ENCODE results near the gene CAMTA1.
"Not testable (repeated sequence)": the region's sequence is repeated elsewhere in the genome, so short reads cannot be mapped to it uniquely, and the experiment has no call there.

Gene CAMTA1, protein sequence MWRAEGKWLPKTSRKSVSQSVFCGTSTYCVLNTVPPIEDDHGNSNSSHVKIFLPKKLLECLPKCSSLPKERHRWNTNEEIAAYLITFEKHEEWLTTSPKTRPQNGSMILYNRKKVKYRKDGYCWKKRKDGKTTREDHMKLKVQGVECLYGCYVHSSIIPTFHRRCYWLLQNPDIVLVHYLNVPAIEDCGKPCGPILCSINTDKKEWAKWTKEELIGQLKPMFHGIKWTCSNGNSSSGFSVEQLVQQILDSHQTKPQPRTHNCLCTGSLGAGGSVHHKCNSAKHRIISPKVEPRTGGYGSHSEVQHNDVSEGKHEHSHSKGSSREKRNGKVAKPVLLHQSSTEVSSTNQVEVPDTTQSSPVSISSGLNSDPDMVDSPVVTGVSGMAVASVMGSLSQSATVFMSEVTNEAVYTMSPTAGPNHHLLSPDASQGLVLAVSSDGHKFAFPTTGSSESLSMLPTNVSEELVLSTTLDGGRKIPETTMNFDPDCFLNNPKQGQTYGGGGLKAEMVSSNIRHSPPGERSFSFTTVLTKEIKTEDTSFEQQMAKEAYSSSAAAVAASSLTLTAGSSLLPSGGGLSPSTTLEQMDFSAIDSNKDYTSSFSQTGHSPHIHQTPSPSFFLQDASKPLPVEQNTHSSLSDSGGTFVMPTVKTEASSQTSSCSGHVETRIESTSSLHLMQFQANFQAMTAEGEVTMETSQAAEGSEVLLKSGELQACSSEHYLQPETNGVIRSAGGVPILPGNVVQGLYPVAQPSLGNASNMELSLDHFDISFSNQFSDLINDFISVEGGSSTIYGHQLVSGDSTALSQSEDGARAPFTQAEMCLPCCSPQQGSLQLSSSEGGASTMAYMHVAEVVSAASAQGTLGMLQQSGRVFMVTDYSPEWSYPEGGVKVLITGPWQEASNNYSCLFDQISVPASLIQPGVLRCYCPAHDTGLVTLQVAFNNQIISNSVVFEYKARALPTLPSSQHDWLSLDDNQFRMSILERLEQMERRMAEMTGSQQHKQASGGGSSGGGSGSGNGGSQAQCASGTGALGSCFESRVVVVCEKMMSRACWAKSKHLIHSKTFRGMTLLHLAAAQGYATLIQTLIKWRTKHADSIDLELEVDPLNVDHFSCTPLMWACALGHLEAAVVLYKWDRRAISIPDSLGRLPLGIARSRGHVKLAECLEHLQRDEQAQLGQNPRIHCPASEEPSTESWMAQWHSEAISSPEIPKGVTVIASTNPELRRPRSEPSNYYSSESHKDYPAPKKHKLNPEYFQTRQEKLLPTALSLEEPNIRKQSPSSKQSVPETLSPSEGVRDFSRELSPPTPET (N-terminal part only)

DNA sequence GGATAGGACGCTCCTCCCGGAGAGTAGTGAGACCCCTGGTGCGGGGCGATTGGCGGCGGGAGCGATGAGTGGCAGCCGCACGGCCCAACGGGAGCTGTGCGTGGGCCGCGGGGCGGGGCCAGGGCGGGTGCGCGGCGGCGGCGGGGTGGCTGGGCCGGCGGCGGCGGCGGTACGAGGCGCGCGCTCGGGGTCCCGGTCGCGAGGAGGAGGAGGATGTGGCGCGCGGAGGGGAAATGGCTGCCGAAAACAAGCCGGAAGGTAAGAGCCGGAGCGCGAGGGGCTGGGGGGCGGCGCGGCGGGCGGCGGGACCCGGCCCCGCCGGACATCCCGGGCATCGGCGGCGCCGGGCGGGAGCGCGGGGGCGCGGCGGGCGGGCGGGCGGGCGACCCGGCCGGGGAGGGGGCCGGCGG lies at the start of gene CAMTA1:
CAMTA1 (plus strand) TSS at position 137 of the 410 bp plus-strand sequence; CDS start at position 214, 77 bp downstream.
- no peak for DNase-seq

DNA sequence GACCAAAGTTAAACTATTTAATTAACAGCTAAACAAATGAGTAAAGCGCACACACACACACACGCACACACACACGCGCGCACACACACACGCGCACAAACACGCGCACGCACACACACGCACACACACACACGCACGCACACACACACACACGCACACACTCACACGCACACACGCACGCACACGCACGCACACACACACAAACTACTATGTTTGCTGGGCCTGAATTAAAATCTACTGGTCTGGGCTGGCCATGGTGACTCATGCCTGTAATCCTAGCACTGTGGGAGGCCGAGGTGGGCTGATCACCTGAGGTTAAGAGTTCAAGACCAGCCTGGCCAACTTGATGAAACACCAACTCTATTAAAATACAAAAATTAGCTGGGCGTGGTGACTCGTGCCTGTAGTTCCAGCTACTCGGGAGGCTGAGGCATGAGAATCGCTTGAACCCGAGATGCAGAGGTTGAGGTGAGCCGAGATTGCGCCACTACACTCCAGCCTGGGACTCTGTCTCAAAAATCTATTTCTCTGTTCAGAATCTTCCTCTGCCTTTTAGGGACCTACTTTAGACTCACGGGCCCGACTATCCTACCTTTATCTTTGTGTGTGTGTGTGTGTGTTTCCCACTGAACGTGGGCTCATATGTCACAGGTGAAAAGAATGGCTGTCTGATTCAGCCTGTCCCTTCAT lies 46.1 kb upstream of the CAMTA1 start:
- DNase-seq = no peak

DNA sequence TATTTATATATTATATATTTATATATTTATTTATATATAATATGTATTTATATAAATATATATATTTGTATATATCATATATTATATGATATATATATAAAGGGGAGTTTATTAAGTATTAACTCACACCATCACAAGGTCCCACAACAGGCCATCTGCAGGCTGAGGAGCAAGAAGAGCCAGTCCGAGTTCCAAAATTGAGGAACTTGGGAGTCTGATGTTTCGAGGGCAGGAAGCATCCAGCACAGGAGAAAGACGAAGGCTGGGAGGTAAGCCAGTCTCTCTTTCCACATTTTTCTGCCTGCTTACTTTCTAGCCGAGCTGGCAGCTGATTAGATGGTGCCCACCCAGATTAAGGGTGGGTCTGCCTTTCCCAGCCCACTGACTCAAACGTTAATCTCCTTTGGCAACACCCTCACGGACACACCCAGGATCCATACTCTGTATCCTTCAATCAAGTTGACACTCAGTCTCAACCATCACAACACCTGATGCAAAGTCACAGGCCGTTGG lies 42.5 kb upstream of the CAMTA1 start:
- not testable (repeated sequence) for DNase-seq

GRCh38 chr1:6743189-6744101 lies 41.8 kb upstream of the CAMTA1 start:
- DNase-seq = peak; percentile 86

- DNase-seq = no peak
Observed at GRCh38 chr1:6745073-6745472, 40.2 kb upstream of the CAMTA1 start.

DNA sequence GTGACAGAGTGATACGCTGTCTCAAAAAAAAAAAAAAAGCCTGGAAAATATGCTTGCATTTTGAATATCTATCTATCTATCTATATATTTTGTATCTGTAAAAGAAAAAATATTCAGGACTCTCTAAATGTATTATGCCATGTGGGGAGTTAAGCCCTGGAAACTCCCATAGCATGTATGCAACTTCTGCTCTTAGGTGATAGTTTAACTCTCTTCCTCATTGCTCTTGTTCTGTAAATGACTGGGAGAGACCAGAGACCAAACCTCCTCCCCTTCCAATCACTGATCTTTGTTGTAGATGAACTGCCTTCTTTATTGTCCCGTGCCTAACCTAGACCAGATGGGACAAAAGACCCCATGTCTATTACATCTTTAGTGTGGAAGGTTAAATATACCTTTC lies 37.6 kb upstream of the CAMTA1 start:
- no peak for DNase-seq

- DNase-seq = no peak
Observed at GRCh38 chr1:6750490-6750889, 34.8 kb upstream of the CAMTA1 start.

GRCh38 chr1:6753320-6754140 lies 31.7 kb upstream of the CAMTA1 start:
- DNase-seq = no peak

- DNase-seq = no peak
Observed at GRCh38 chr1:6756457-6756856, 28.8 kb upstream of the CAMTA1 start.

DNA sequence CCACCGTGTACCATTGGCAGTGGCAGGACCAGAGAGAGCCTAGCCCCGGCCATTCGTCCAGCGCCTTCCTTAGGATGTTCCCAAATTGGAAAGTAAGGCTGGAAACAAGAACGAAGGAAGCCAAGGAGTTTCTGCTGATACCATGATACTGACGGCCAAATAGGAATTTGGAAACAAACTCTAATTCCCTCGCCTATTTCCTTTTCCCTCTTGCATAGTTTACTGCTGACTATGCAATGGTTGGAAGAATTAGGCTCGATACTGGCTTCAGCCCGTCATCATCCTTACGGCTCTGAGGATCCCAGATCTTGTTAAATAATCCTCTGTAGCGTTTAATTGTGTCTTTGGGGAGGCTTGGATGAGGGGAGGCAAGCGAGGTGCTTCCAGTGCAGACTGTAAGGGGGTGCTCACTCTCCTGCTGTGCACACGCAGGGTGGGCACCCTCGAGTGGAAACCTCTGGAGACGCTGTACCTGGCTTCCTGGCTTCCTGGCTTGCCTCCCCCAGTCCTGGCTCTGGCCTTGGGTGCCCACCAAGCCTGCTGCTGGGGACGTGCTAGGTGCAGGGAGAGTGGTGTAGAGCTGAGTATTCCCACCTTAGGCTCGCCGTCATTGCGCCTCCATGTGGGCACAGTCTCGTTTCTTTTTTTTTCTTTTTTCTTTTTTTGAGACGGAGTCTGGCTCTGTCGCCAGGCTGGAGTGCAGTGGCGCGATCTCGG lies 27.4 kb upstream of the CAMTA1 start:
- no peak for DNase-seq

GRCh38 chr1:6761196-6761737 lies 24.0 kb upstream of the CAMTA1 start:
- DNase-seq = no peak

DNA sequence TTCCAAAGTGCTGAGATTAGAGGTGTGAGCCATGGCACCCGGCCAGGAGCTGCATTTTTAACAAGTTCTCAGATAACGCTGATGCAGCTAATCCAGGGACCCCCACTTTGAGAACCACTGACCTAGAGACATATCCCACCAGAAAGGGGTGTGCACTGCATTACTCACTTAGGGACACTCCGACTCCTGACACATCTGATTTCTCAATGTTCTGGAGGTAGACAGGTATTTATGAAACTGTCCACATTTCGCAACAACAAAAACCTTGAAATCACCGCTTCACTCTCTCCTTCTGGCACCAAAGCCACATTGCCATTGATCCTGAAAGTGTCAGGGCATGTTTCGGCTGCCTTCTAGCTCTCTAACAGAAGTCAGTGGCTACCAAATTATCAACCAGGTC lies 23.2 kb upstream of the CAMTA1 start:
- no peak for DNase-seq

DNA sequence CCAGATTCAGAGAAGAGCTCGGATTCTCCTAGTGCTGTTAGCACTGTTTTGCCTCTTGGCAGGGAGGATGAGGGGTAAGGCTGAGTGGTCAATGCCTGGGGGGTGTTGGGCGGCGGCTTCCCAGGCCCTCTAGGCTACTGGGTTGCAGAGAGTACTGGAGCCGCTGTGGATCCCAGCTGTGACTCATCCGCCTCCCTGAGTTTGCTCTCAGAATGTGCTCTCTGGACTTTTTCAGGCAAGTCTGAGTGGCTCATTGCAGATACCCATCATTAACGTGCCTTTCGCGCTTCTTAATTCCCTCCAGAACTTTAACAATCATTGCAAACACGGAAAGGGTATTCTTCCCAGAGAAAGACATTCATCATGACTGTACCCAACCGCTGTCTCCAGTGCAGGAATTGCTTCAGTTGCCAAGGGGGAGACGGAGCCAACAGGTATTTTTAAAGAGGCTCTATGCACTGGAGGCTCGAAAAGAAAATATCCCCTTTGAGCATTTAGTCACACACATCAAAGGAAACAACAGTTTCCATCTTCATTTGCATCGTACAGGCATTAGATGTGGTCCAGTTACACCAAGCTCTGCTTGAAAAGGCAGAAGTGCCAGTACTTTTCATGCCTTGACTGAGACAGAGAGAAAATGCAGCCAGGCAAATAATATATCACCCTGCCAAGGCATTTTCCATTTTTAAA lies 14.4 kb upstream of the CAMTA1 start:
- no peak for DNase-seq

DNA sequence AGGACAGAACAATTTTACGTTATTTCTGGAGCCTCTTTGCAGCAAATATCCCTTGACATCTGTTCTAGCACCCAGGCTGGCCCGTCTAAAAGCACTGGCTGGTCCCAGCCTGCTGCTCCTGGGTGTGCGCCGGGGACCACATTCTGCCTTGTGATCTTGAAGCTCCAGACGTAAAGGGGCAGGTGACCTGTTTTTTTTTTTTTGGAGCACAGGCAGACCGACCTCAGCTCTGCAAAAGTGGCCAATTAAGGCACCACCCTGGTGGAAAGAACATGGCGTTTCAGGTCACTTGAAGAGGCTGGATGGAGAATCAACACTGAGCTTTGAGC lies 13.8 kb upstream of the CAMTA1 start:
- no peak for DNase-seq

GRCh38 chr1:6774381-6774780 lies 10.9 kb upstream of the CAMTA1 start:
- DNase-seq = no peak

DNA sequence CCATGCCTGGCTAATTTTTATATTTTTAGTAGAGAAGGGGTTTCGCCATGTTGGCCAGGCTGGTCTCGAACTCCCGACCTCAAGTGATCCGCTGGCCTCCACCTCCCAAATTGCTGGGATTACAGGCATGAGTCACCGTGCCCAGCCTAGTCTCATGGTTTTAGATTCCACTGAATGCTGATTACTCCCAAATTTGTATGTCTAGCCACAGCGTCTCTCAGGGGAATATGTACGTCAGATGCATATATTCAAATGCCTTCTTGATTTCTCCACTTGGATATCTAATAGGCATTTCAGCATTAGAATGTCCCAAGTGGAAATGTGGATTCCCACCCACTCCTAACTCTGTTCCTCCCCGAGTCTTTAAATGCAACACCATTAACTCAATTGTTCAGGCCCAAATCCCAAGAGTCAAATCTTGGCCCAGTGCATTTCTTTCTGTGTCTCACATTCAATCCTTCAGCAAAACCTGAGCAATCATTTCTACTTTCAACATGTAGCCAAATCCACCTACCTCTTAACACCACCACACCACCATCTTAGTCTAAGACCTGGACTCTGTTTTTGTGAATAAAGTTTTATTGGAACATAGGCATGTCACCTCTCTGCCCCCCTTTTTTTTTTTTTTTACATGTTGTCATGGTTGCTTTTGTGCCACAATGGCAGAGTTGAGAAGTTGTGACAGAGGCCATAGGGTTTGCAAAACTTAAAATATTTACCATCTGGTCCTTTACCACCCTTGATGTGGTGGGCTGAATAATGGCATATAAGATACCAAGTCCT lies 9.8 kb upstream of the CAMTA1 start:
- DNase-seq = no peak

DNA sequence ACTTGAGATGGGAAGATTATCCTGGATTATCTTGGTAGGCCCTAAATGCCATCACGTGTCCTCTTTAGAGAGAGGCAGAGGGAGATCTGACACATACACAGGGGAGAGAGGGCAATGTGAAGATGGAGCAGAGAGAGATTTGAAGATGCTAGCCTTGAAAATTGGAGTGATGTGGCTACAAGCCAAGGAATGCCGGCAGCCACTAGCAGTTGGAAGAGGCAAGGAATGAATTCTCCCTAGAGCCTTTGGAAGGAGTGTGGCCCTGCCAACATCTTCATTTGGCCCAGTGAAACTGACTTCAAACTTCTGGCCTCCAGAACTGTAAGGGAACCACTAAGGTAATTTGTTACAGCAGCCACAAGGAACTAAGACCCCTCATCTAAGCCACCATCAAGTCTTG lies 8.9 kb upstream of the CAMTA1 start:
- DNase-seq = no peak

GRCh38 chr1:6776895-6777294 lies 8.4 kb upstream of the CAMTA1 start:
- no peak for DNase-seq

All from GDM1 (cell line).